Measurements from ENCODE around the gene ANKRD34A. TPM values are rescaled to one million over a fixed set of nuclear protein-coding genes. Genes with fewer than 3 reads are reported as not detected.

Gene ANKRD34A
- total RNA-seq, 1 experiment from 2014 or later = 0.77 TPM

DNA sequence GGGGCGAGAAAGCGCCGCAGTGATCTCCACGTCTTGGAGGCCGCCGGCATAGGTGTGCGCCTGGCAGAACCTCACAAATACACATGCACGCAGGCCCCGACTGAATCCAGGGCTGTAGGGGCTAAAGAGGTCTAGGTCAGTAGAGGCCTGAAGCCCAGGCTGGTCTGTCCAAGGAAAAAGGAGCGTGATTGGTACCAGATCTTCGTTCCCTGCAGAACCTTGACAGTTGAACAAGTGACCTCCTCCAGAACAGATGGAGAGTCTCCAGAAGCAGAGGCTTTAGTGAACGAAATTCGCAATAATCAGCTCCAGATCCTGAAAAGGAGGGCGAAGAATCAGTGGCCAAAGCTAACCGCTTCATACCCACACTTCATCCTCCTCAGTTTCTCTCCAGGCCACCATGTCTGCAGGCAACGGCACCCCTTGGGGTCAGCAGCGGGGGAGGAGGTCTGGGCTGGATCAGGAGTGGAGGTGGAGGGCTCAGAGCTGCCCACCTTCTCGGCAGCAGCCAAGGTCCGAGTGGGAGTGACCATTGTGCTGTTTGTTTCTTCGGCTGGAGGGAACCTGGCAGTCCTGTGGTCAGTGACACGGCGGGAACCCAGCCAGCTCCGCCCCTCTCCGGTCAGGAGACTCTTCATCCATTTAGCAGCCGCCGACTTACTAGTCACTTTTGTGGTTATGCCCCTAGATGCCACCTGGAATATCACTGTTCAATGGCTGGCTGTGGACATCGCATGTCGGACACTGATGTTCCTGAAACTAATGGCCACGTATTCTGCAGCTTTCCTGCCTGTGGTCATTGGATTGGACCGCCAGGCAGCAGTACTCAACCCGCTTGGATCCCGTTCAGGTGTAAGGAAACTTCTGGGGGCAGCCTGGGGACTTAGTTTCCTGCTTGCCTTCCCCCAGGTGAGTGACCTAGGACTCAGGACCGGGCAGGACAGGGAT, 45.1 kb downstream of the ANKRD34A start:
- ChIA-PET CTCF (interaction anchor here (0.6 to 1.7 kb wide), 5 partner anchors 27 to 61 kb away, joined by 3 to 12 read pairs (median 3); partner anchors contain the start of gene PIAS3), POLR2A (interaction anchor here (0.6 to 1.7 kb wide), 3 partner anchors 8 to 119 kb away, joined by 3 to 11 read pairs (median 5); partner anchors contain the start of genes ANKRD34A, POLR3GL and RBM8A)
- Histone ChIP-seq H3K27me3 (replicated peaks; ENCODE audit: control insufficient read depth, insufficient read depth, low read length) (no peaks in the 10 kb centered on the region), H3K4me1 (no peaks in the 10 kb centered on the region), H3K9me3 (no peaks in the 10 kb centered on the region), H3K36me3 (ENCODE audit: control insufficient read depth, insufficient read depth, low read length) (no peaks in the 10 kb centered on the region), H3K4me3 (ENCODE audit: low read depth, low read length) (peak overlapping the region; percentile 76)
- peak; percentile 52 to 55 for DNase-seq
- peak overlapping the region; percentile 79 for H3K27ac Mint-ChIP-seq (ENCODE audit: unreplicated experiment)
- intact Hi-C loops (cut with micrococcal nuclease; ENCODE audit: unreplicated experiment) = loop anchor here (1.0 kb wide), 1 partner anchor 45 kb away; the partner anchor contains the start of genes ANKRD34A and POLR3GL
- peak overlapping the region; percentile 94 for H3K4me3 Mint-ChIP-seq (ENCODE audit: unreplicated experiment)
- H3K36me3 Mint-ChIP-seq (ENCODE audit: insufficient read depth, unreplicated experiment) = peaks cover 11% of the 10 kb centered on the region
- TF ChIP-seq, protein P1, sequence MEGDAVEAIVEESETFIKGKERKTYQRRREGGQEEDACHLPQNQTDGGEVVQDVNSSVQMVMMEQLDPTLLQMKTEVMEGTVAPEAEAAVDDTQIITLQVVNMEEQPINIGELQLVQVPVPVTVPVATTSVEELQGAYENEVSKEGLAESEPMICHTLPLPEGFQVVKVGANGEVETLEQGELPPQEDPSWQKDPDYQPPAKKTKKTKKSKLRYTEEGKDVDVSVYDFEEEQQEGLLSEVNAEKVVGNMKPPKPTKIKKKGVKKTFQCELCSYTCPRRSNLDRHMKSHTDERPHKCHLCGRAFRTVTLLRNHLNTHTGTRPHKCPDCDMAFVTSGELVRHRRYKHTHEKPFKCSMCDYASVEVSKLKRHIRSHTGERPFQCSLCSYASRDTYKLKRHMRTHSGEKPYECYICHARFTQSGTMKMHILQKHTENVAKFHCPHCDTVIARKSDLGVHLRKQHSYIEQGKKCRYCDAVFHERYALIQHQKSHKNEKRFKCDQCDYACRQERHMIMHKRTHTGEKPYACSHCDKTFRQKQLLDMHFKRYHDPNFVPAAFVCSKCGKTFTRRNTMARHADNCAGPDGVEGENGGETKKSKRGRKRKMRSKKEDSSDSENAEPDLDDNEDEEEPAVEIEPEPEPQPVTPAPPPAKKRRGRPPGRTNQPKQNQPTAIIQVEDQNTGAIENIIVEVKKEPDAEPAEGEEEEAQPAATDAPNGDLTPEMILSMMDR (IDR thresholded peaks at IDR 0.05; ENCODE audit: insufficient read depth in 1 of 2, low read depth in 1 of 2, low read length in 1 of 2, severe bottlenecking in 1 of 2, unreplicated experiment in 1 of 2) = no peak
- H3K27me3 Mint-ChIP-seq (ENCODE audit: insufficient read depth, unreplicated experiment) = no peaks in the 10 kb centered on the region
- BruUV-seq (replicated peaks) = no TSS peak
- H3K9me3 Mint-ChIP-seq (ENCODE audit: unreplicated experiment) = no peaks in the 10 kb centered on the region
- H3K4me1 Mint-ChIP-seq (ENCODE audit: low read depth, unreplicated experiment) = peaks cover 7% of the 10 kb centered on the region

DNA sequence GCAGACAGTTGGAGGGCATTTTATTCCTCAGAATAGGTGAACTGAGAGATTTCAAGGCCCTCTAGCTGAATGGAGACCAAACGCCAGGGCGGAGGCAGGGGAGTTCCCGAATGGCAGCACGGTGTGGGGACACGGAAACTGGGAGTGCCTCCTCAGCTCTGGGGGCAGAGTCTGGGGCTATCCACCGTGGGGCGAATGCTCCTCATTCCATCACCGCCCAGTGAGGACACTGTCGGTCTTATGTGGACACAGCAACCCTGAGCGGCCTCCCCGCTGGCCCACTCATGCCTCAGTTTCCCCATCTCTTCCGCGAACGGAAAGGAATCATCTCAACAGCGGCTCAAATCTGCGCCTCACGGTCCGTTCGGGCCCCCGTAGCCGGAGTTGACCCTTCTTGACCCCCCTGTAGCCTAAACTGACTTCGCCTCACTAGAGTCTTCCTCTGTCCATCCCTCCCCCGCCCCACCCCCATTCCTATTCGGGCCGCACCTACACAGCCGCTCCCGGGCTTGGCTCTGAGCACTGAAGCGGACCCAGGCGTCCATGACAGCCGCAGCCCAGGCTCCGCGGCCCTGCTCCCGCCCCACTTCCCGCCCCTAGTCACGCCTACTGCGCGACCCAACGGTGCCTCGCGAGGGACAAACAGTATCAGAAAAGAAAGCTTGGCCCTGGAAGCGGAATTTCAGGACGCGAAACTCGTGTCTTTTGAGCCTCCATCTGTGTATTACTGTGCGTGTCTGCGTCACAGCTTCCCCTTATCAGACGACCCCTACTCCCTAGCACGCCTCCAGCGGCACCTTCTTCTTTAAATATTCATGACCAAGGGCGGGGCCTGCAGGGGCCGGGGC, 46.0 kb downstream of the ANKRD34A start, which contains the start of gene PEX11B:
PEX11B (minus strand) TSS at position 574 of the 848 bp plus-strand sequence; CDS start at position 545, 29 bp downstream.
- Histone ChIP-seq H3K4me1 (no peaks in the 10 kb centered on the region), H3K9me3 (no peaks in the 10 kb centered on the region), H3K4me3 (ENCODE audit: low read depth, low read length) (peak within 1 kb of the TSS; percentile 76), H3K27me3 (replicated peaks; ENCODE audit: control insufficient read depth, insufficient read depth, low read length) (no peaks in the 10 kb centered on the region), H3K36me3 (ENCODE audit: control insufficient read depth, insufficient read depth, low read length) (no peaks in the 10 kb centered on the region)
- BruUV-seq (replicated peaks) = no TSS peak
- Mint-ChIP-seq H3K36me3 (ENCODE audit: insufficient read depth, unreplicated experiment) (peaks cover 11% of the 10 kb centered on the region), H3K4me1 (ENCODE audit: low read depth, unreplicated experiment) (peaks cover 7% of the 10 kb centered on the region), H3K4me3 (ENCODE audit: unreplicated experiment) (peak within 1 kb of the TSS; percentile 94), H3K9me3 (ENCODE audit: unreplicated experiment) (no peaks in the 10 kb centered on the region), H3K27ac (ENCODE audit: unreplicated experiment) (peak within 1 kb of the TSS; percentile 79), H3K27me3 (ENCODE audit: insufficient read depth, unreplicated experiment) (no peaks in the 10 kb centered on the region)
- ChIA-PET CTCF (interaction anchor here (0.6 to 1.7 kb wide), 5 partner anchors 26 to 62 kb away, joined by 3 to 12 read pairs (median 3); partner anchors contain the start of gene PIAS3), POLR2A (interaction anchor here (1.0 to 1.7 kb wide), 2 partner anchors 9 to 46 kb away, joined by 5 to 11 read pairs; partner anchors contain the start of genes ANKRD34A, POLR3GL and RBM8A)
- DNase-seq = peak; percentile 83 to 88
- intact Hi-C loops (cut with micrococcal nuclease; ENCODE audit: unreplicated experiment) = loop anchor here (1.0 kb wide), 1 partner anchor 46 kb away; the partner anchor contains the start of genes ANKRD34A and POLR3GL
- TF ChIP-seq, protein P1 (IDR thresholded peaks at IDR 0.05; ENCODE audit: insufficient read depth in 1 of 2, low read depth in 1 of 2, low read length in 1 of 2, severe bottlenecking in 1 of 2, unreplicated experiment in 1 of 2) = no peak

Measured in Caco-2 (cell line).